Mucosa of gallbladder (tissue), 1 donor: ENCODE data around the gene FOXN4. TPM values are rescaled to one million over a fixed set of nuclear protein-coding genes. Genes with fewer than 3 reads are reported as not detected.

Source experiments
- DNase-seq: peaks from one replicate; pipeline ENCODE4 v3.0.0-alpha.2; 2020; ENCODE audit warnings: low spot score
- total RNA-seq: library from RNA; stranded (reverse); gene quantifications from one replicate; pipeline ENCODE4 v1.2.1, GENCODE V29; 2021
- donor health status: DM: no; HTN: no; CAD: no.

FOXN4 gene
- total RNA-seq, 1 donor from 2014 or later = not detected

DNA sequence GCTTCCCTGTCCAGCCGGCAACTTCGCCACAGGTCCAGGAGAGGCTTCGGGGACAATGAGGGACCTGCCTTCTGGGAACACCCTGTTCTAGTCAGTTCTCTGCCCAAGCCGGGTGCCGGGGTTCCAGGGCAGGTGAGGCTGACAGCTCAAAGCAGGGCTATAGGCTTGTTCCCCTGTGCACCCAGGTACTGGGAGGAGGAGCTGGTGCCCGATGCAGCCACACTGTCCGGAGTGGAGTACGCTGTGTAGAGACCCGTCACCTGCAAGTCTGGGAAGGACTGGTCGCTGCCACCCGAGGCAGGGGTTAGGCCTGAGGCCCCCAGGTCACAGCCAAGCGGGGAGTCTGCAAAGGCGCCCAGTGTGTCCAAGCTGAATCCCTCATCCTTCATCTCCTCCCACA lies 29.6 kb downstream of the FOXN4 start:
- DNase-seq = no peak

DNA sequence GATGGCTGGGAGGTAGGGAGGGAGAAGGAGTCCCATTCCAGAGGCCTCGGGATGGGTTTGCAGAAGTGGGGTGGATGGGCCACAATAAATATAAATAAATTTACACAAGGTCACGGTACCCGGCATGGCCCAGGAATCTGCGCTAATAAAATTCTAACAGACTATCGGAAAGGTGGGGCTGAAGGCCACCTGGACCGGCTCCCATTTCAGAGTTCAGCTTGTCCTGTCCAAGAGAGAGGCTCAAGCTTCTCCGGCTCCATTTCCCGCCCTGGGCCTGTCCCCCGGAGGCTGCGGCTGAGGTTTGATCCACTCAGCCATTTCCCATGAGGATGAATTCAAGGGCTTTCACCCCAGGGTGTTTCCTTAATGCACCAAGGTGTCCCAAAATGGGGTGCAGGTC lies 30.2 kb downstream of the FOXN4 start:
- DNase-seq = no peak

DNA sequence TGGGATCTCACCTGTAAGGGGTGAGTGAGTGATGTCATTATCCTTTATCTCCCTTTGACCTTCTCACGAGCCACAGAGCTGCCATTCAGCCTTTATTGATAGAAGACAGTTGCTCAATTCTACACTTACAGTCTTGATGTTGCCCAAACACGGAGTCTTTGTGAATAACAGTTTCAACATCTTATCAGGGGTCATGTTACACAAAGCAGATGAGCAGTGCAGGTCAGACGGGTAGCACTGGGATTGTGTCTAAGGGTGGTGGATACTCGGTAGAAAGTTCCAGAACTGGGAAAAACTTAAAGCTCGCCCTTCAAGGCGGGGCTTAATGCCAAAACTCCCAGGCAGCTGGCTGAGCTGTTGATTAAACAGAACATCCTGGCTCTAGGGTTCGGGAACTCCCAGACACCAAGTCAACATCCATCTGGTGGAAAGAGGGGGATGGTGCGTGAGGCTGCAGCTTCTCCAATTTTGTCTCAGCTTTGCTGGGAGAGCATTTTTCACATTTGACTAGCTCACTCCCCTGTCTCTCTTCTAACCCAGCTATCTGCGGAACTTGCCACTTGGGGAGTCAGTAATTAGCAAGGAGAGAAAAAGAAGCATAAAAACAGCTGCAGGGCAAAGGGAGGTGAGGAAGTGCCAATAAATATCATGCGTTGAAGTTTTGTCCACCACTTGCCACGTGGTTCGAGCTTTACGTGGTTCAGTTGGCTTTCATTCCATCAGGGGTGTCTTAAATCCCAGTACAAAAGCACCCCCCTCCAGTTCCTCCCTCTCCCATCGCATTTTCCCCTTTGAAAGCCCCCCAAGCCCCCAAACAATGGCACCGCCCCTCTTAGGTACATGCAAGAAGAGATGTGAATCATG lies 31.0 kb downstream of the FOXN4 start:
- peak; percentile 50 for DNase-seq

DNA sequence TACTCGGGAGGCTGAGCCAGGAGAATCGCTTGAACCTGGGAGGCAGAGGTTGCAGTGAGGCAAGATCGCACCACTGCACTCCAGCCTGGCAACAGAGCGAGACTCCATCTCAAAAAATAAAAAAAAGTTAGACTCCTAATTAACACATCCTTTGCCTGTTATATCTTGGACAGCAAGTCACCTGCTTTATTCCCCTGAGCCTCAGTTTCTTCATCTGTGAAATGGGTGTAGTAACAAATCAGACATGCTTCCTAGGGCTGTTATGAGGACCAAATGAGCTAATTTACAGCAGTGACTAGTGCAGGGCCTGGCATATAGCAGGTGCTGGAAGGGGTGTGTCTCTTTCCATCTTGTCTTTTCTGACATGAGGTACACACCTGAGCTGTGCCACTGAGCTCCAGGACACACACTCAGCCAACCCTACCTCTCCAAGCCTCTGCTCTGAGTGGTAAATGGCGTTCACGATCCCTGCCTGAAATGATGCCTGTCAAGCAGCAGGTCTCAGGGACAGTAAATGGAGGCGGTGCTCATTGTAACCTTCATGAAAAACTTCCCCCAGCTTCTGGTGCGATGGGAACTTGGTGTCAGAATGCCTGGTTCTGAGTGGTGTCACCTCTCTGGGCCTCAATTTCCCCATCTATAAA lies 31.7 kb downstream of the FOXN4 start:
- DNase-seq = no peak

DNA sequence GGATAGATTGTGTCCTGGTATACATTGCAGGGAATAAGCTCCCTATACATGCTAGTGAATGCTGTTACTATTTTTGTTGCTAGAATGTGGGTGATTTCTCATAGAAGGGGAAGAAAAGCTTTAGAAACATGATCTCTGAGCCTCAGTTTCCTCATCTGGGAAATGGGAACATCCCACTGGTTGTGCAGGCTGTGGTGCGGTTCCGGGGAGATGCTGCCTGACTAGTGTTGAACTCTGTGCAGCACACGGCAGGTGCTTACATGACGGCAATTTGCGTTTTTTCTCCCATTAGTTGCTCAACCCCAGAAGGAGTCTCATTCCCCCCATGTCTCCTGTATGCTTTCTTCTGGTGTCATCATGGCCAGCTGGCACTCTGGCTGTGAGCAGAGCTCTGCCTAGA lies 32.9 kb downstream of the FOXN4 start:
- DNase-seq = no peak

DNA sequence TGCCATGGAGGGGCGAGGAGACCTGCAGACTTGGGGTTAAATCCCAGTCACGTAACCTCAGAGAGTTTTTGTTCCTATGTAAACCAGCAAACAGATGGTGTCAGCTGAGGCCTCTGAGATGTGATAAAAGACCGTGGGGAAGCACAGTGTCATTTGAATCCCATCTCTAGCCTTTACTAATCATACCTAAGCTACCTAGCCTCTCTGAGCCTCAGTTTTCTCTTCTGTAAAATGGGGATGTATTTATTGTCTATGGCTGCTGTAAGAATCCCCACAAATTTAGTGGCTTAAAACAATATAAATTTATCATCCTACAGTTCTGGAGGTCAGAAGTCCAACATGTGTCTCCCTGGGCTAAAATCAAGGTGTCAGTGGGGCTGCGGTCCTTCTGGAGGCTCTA lies 33.9 kb downstream of the FOXN4 start:
- no peak for DNase-seq

DNA sequence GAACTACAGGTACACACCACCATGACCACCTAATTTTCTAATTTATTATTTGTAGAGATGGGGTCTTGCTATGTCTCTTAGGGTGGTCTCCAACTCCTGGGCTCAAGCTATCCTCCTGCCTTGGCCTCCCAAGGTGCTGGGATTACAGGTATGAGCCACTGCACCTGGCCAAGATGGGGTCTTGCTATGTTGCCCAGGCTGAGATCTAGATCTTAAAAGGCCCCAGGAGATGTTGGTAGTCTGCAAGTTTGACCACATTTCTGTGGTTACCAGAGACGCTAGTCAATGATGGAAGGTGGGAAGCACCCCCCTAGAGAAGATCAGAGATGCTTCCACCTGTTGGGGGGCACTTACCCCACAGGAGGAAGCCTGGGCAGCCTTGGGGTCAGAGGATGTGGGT lies 34.7 kb downstream of the FOXN4 start:
- no peak for DNase-seq

DNA sequence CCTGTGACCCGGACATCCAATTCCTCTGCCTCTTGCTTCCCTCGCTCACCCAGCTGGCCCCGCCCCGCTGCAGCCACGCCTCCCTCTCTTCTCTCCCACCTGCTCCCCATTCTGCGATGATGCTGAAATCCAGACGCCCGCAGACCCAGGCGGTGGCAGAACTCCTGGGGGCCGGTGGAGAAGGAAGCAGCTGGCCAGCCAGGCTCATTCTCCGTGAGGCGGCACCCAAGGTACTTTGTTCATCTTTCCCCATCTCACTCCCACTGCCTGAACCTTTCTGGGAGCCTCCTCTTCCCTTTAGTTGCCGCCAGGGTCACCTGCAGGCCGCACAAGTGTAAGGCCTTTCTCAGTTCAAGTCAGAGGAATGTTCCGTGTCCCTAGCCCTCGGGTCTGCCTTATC lies 35.7 kb downstream of the FOXN4 start:
- no peak for DNase-seq

DNA sequence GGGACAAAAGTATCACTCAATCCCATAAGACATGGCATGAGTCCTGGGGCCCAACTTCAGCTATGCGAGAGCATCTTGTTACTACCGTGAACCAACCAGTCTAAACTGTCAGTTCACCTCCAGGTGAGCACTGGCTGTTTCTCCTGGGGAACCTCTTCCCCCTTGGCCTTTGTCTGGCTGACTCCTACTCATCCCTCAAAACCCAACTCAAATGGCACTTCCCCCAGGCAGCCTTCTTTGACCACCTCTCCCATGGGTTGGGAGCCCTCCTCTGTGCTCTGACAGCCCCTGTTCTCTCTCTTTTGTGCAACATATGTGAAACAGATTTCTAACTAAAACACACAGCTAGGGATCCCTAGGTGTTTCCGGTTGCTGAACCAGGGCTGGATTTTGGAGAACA lies 37.7 kb downstream of the FOXN4 start:
- no peak for DNase-seq

DNA sequence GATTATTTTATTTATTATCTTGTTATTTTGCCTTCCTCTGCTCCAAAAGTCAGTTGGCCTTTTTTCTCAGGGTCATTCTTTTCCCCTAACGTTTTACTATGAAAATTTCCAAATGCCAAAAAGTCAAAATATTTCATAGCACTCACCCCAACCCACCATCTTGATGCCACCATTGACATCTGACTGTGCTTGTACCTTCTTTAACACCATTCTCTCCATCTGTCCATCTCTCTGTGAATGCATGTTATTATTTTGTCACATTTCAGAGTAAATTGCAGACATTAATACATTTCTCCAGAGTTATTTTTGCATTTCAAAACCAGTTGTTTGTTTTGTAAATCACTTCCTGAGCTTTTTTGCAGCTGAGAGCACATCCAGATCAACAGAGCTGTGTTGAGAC lies 38.6 kb downstream of the FOXN4 start:
- DNase-seq = no peak

DNA sequence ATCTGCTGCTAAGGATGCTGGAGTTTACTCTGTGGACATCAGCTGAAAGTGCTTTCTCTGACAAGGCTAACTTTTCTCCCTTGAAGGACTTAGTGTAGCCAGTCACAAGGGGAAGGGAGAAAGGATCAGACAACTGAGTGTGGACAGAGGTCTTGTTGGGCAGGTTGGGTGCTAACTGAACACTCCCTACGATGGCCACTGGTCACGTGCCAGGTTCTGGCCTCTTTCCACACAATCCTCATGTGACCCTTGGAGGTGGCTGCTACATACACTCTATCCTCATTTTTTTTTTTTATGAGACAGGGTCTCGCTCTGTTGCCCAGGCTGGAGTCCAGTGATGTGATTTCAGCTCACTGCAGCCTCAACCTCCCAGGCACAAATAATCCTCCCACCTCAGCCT lies 39.7 kb downstream of the FOXN4 start:
- no peak for DNase-seq

DNA sequence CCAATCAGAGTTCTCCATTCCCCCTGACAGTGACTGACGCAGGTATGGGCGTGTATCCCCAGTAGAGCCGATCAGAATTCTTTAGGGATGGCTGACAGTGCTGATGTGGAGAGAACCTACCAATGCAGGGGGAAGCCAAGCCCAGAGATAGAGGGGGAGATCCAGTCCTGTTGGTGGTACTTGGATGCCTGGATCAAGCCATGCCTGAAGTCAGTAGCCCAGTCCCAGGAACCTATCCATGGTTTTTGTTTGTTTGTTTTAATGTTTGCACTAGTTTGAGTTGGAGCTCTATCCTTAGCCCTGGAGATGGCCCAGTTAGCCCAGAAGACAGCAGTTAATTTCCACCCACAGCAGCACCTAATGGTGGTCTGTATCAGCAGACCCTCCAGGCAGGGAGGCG lies 40.2 kb downstream of the FOXN4 start:
- DNase-seq = no peak

DNA sequence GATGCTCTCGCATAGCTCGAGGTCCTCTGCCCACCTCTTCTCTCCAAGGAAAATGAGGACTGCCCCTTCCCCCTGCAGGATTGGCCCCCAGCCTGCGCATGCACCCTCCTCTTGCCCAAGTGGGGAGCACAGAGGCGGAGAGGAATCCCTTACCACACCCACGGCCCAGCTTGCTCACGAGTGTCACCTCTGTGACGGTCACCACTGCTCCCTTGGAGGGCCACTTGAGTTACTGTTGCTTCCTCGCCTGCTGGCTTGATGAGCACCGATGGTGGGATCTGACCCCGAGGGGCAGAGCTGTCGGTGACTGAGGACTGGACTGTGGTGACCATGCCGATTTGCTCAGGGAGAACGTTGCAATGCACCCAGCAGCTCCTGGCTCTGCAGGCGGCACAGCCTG lies 41.7 kb downstream of the FOXN4 start:
- DNase-seq = no peak

DNA sequence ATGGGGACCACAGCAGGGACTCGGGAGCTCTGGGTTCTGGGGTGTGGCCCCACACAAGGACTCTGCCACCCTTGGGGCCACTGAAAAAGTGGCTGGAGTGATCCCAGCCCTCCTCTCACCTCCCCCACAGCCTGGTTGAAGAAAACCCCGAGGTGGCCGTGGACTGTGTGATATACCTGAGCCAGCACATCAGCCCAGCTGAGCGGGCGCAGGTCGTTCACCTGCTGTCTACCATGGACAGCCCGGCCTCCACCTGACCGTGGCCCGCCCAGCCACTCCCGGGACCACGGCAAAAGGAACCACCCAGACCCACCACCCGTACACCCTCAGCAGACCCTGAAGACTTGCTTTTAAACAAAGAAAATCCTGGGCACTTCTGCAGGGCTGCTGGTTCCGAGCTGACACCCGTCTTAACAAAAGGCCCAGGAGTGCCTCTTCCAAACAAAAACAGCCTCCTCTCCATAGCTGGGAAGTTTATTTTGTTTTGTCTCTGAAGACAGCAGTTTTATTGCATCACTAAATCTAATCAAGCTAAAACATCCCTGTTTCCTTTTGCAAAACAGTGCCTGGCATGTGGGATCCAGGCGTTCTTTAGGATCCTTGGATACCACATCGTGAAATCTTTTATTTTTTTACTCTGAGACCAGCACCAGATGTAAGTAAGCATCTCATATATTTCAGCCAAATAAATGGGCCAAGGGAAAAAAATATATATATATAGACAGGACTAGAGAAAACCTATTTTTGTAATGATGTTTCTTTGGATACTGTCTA lies 42.8 kb downstream of the FOXN4 start:
- no peak for DNase-seq

DNA sequence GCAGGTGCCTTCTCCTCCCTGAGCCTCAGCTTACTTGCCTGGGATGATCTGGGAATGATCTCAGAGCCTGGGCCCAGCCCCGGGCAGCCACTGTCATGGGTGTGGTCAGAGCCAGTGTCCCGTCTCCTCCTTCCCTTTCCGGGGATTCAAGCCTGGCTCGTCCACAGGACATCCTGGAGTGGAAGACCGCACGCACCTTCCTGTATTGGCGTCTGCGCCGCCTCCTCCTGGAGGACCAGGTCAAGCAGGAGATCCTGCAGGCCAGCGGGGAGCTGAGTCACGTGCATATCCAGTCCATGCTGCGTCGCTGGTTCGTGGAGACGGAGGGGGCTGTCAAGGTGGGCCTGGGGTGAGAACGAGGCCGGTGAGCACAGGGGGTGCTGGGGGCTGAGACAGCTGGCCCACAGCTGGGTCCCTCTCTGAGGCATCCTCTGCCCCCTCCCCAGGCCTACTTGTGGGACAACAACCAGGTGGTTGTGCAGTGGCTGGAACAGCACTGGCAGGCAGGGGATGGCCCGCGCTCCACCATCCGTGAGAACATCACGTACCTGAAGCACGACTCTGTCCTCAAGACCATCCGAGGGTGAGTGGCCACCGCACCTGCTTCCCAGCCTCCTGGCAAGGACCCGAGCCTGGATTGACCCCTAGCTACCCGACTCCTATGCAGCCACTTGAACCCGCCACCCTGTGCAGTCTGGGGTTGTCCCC lies 44.0 kb downstream of the FOXN4 start:
- no peak for DNase-seq

DNA sequence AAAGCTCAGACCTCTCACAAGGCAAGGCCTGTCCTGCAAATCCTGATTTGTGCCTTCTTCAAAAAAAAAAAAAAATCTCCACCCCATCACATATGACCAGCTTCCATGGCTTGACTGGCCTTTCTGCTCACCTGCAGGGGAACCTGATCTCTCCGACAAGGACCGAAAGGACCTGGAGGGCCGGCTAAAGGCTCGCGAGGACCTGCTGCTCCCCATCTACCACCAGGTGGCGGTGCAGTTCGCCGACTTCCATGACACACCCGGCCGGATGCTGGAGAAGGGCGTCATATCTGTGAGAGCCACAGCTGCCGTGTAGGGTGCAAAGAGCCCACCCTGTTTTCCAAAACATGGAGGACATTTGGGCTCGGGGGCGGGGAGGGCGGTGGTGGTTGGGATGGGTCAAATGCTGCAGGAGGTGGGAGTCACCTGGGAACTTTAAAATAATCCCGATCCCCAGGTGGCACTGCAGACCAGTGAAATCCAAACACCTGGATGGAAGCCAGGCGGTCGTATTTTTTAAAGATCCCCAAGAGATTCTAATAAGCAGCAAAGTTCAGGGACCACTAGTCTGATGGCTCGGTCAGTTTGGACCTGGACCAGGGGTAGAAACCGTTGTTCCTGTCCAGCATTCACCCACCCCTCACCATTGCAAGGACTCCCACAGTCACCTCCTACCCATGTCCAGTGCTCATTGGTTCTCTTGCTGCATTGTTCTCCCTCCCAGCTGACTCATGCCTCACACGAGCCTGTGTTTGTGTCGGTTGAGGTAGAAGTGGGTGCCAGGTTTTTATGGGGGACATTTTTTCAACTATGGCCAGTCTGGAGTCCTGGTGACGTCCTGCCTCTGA lies 44.8 kb downstream of the FOXN4 start:
- peak; percentile 70 for DNase-seq

DNA sequence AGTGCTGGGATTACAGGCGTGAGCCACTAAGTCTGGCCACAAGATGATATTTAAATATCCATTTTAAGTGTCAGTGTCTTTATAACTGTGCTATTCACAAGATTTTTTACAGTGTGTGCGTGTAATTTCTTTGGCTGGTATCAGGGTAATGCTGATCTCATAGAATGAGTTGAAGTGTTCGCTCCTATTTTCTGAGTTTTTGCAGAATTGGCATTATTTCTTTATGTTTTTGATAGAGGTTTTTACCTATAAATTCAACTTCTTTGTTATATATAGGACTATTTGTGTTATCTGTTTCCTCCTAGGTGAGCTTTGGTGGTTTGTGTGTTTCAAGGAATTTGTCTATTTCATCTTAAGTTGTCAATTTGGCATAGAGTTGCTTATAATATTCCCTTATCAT lies 45.6 kb downstream of the FOXN4 start:
- no peak for DNase-seq

DNA sequence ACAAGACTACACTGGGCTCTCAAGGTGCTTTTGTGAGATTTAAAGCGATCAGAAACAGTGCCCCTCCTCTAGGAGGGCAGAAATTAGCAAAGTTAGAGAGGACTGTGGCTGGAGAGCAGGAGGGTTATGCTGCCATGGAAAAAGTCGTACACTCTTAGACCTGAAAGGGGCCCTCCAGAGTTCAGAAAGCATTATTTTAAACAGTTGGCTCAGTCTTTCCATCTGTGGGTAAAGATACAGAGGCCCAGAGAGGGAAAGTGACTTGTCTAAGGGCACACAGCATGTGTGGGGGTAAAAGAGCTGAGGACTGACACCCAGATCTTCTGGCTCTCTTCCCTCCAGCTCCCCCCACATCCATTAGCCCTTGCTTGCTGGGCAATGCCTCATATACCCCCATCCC lies 47.1 kb downstream of the FOXN4 start:
- no peak for DNase-seq

DNA sequence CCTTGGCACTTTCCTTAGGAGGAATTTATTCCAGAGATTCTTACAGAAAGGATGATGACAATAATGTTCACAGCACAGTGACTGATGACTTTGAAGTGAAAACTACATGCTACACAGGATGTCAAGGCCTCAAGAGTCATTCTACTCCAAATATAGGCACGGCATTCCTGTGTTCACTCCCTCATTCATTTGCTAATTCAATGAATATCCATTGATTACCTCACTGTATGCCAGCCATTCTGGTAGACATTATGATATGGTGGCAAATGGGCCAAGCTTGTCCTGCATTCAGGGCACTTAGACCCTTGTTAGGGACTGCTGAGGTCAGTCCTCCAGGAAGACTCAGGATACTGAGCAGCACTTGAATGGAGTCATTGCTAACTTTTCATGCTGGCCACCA lies 48.0 kb downstream of the FOXN4 start:
- no peak for DNase-seq

DNA sequence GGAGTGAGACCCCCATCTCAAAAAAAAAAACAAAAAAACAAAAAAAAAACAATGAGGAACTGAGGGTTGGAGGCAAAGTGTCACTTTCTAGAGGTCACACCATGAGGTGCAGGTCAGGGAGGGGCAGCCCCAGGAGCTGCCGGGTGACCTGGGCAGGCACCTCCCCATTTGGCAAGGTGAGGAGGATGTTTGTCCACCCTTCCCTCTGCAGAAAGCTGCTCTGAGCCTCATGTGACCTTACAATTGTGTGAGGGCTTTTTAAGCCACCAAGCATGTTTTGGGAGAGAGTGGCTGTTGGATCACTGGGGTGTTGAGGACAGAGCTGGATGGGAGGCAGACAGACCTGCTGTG lies 49.6 kb downstream of the FOXN4 start:
- DNase-seq = no peak
